IPS DF 6.9 (cell line): ENCODE data around the gene BIRC7.
A peak's percentile ranks its signal among the peaks of the same experiment; 100 is the strongest.
"Not testable (repeated sequence)": the region's sequence is repeated elsewhere in the genome, so short reads cannot be mapped to it uniquely, and the experiment has no call there.

ENCODE experiments used
- DNase-seq: peaks from one replicate; pipeline ENCODE4 v3.0.0-alpha.2; 2013; ENCODE audit warnings: low read depth, low spot score
- H3K27ac ChIP-seq: one replicate; pipeline ENCODE4 v1.5.1; 2013; ENCODE audit warnings: low read length, control low read depth
- H3K27me3 ChIP-seq: 2 replicates; pipeline ENCODE4 v1.6.1; 2013; ENCODE audit warnings: mild to moderate bottlenecking, low read length; ENCODE audit not compliant: control insufficient read depth, insufficient read depth
- H3K36me3 ChIP-seq: 2 replicates; pipeline ENCODE4 v1.6.1; 2013; ENCODE audit warnings: low read length; ENCODE audit not compliant: control insufficient read depth, insufficient read depth
- H3K4me1 ChIP-seq: 2 replicates; pipeline ENCODE4 v1.6.1; 2013; ENCODE audit warnings: low read length; ENCODE audit not compliant: control insufficient read depth, insufficient read depth
- H3K4me3 ChIP-seq: 2 replicates; pipeline ENCODE4 v1.5.1; 2013; ENCODE audit warnings: mild to moderate bottlenecking, low read length
- H3K9me3 ChIP-seq: 2 replicates; pipeline ENCODE4 v1.6.1; 2013; ENCODE audit warnings: low read length, inconsistent platforms; ENCODE audit not compliant: control insufficient read depth, insufficient read depth
- WGBS: extraction: QIAGEN DNeasy Blood & Tissue Kit; methylation state at CpG from one replicate; pipeline ENCODE4 v1.1.7; 2013; ENCODE audit warnings: mixed read lengths, missing lambda C conversion rate; ENCODE audit not compliant: insufficient read length, insufficient coverage; 5-methylcytosine and 5-hydroxymethylcytosine counted together

The BIRC7 gene

GRCh38 chr20:63247671-63248228 lies 12.0 kb downstream of the BIRC7 start:
- peaks cover 11% of the 10 kb centered on the region for H3K4me1 ChIP-seq

GRCh38 chr20:63248835-63249591 lies 13.3 kb downstream of the BIRC7 start:
- no CpG with 5 or more reads among the region's 25 CpGs for WGBS
- no peak overlapping the region for H3K27ac ChIP-seq
- peaks cover 11% of the 10 kb centered on the region for H3K4me1 ChIP-seq
- H3K27me3 ChIP-seq, result peaks cover 2% of the 10 kb centered on the region; the same call in 1 of the 2 replicates
- H3K4me3 ChIP-seq, result no peak overlapping the region
- no peak for DNase-seq
- H3K36me3 ChIP-seq, result no peaks in the 10 kb centered on the region
- H3K9me3 ChIP-seq, result no peaks in the 10 kb centered on the region

More at GRCh38 chr20:63247671-63248228, 12.0 kb downstream of the BIRC7 start:
- no peak for DNase-seq
- Histone ChIP-seq H3K36me3 (no peaks in the 10 kb centered on the region), H3K27ac (no peak overlapping the region), H3K9me3 (no peaks in the 10 kb centered on the region), H3K27me3 (peaks cover 1% of the 10 kb centered on the region; the same call in 1 of the 2 replicates), H3K4me3 (no peak overlapping the region)
- WGBS, result no CpG with 5 or more reads among the region's 24 CpGs

GRCh38 chr20:63249891-63250290 lies 14.2 kb downstream of the BIRC7 start:
- no peaks in the 10 kb centered on the region for H3K9me3 ChIP-seq
- no CpG with 5 or more reads among the region's 15 CpGs for WGBS
- H3K27ac ChIP-seq, result no peak overlapping the region
- peaks cover 11% of the 10 kb centered on the region for H3K4me1 ChIP-seq
- DNase-seq, result no peak
- H3K27me3 ChIP-seq, result peaks cover 2% of the 10 kb centered on the region; the same call in 1 of the 2 replicates
- H3K36me3 ChIP-seq, result no peaks in the 10 kb centered on the region
- no peak overlapping the region for H3K4me3 ChIP-seq

GRCh38 chr20:63251350-63251749 lies 15.6 kb downstream of the BIRC7 start:
- H3K9me3 ChIP-seq, H3K36me3 ChIP-seq, DNase-seq, H3K27ac ChIP-seq, H3K27me3 ChIP-seq, H3K4me3 ChIP-seq: not testable (repeated sequence)
- WGBS, result no CpG with 5 or more reads among the region's 14 CpGs
- H3K4me1 ChIP-seq, result peaks cover 11% of the 10 kb centered on the region

GRCh38 chr20:63252284-63252711 lies 16.6 kb downstream of the BIRC7 start:
- H3K9me3 ChIP-seq, result no peaks in the 10 kb centered on the region
- peaks cover 2% of the 10 kb centered on the region; the same call in 1 of the 2 replicates for H3K27me3 ChIP-seq
- H3K4me1 ChIP-seq, result peaks cover 4% of the 10 kb centered on the region; the same call in 1 of the 2 replicates
- H3K27ac ChIP-seq, result no peak overlapping the region
- no CpG with 5 or more reads among the region's 8 CpGs for WGBS
- H3K4me3 ChIP-seq, result no peak overlapping the region
- H3K36me3 ChIP-seq, result no peaks in the 10 kb centered on the region
- no peak for DNase-seq

GRCh38 chr20:63253065-63253437 lies 17.3 kb downstream of the BIRC7 start:
- Histone ChIP-seq H3K4me3 (peak overlapping the region; percentile 11; the same call in 1 of the 2 replicates), H3K36me3 (no peaks in the 10 kb centered on the region), H3K27me3 (peaks cover 2% of the 10 kb centered on the region; the same call in 1 of the 2 replicates), H3K9me3 (no peaks in the 10 kb centered on the region), H3K27ac (no peak overlapping the region), H3K4me1 (no peaks in the 10 kb centered on the region)
- no CpG with 5 or more reads among the region's 16 CpGs for WGBS
- DNase-seq, result no peak

- no CpG with 5 or more reads among the region's 89 CpGs for whole genome bisulfite sequencing
- H3K9me3 ChIP-seq, result no peaks in the 10 kb centered on the region
- H3K4me1 ChIP-seq, result no peaks in the 10 kb centered on the region
- peaks cover 2% of the 10 kb centered on the region; the same call in 1 of the 2 replicates for H3K27me3 ChIP-seq
- H3K27ac ChIP-seq, result no peak overlapping the region
- DNase-seq, result no peak
- H3K4me3 ChIP-seq, result peak overlapping the region; percentile 28; the same call in 1 of the 2 replicates
- no peaks in the 10 kb centered on the region for H3K36me3 ChIP-seq
Measured at GRCh38 chr20:63253438-63254231, 17.9 kb downstream of the BIRC7 start.

GRCh38 chr20:63254232-63254605 lies 18.5 kb downstream of the BIRC7 start, which contains the start of gene NKAIN4:
Gene NKAIN4, minus strand, starts transcription at chr20:63254463. Its CDS starts 13 bp downstream, at chr20:63254450.
- Histone ChIP-seq H3K36me3 (no peaks in the 10 kb centered on the region), H3K4me3 (peak within 1 kb of the TSS; percentile 28; the same call in 1 of the 2 replicates), H3K27ac (no peak within 1 kb of the TSS), H3K4me1 (no peaks in the 10 kb centered on the region), H3K9me3 (no peaks in the 10 kb centered on the region), H3K27me3 (peaks cover 2% of the 10 kb centered on the region; the same call in 1 of the 2 replicates)
- no peak for DNase-seq
- WGBS, result no CpG with 5 or more reads among the region's 46 CpGs

- Histone ChIP-seq H3K4me3 (peak overlapping the region; percentile 28; the same call in 1 of the 2 replicates), H3K9me3 (no peaks in the 10 kb centered on the region), H3K27ac (no peak overlapping the region), H3K36me3 (no peaks in the 10 kb centered on the region), H3K27me3 (peaks cover 2% of the 10 kb centered on the region; the same call in 1 of the 2 replicates), H3K4me1 (no peaks in the 10 kb centered on the region)
- no CpG with 5 or more reads among the region's 56 CpGs for WGBS
- DNase-seq, result no peak
Measured at GRCh38 chr20:63254606-63255384, 19.1 kb downstream of the BIRC7 start.
